GM18505 (cell line): ENCODE results near the gene ARHGEF4.

Experiments used
- ATAC-seq: cut with Tn5 transposase; IDR thresholded peaks from one replicate; pipeline ENCODE4 v1.9.1; 2021; ENCODE audit not compliant: unreplicated experiment
- POLR2A ChIP-seq: IDR thresholded peaks from 4 replicates; pipeline ENCODE4 v1.6.1; 2011; ENCODE audit warnings: borderline replicate concordance; ENCODE audit not compliant: insufficient read depth, insufficient read length; ENCODE audit errors: extremely low read depth

The ARHGEF4 gene

DNA sequence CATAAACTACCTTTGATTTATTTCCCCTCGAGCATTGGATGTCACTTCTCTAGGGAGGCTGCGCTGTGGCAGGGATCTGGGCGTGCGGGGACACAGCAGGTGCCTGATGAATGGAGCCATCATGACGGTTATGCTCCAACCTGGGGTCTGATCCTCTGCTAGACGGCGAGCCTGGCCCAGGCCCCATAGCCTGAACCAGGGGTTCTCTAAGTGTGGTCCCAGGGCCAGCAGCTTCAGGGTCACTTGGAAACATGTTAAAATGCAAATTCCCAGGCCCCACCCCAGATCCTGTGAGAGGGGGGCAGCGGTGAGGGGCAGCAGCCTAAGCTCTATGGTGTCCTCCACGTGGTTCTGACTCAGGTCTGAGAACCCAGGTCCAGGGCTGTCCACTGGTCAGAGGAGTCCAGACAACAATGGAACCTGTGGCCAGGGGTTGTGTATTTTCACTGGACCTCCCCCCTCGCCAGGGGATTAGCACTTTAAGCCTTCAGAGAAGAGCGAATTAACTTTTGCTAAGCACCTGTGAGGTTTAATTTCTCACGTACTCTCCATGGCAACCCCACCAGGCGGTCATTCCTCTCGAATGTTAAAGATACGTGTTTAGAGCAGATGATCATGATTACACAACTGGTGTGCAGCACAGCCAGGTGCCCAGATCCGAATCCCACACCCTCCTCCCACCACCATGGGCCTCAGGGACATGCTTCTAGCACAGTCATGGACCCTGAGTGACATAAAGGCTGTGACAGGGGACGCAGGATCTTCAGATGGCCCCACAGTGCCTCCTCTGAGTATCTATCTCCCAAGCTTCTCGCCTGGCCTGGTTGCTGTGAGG is 1.6 kb upstream of the ARHGEF4 start:
- TF ChIP-seq POLR2A, result no peak
- ATAC-seq, result no peak

DNA sequence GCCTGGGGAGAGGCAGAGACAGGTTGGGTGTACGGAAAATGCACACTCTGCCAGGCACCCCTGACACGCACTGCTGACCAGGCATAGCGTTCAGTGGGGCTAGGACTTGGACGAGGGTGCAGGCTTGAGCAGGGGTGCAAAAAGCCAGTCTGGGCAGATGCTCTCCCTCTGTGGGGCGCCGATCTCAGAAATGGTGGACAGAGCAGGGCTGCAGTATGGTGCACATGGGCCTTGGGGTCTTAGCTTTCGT is 1.0 kb upstream of the ARHGEF4 start:
- ATAC-seq, result no peak

DNA sequence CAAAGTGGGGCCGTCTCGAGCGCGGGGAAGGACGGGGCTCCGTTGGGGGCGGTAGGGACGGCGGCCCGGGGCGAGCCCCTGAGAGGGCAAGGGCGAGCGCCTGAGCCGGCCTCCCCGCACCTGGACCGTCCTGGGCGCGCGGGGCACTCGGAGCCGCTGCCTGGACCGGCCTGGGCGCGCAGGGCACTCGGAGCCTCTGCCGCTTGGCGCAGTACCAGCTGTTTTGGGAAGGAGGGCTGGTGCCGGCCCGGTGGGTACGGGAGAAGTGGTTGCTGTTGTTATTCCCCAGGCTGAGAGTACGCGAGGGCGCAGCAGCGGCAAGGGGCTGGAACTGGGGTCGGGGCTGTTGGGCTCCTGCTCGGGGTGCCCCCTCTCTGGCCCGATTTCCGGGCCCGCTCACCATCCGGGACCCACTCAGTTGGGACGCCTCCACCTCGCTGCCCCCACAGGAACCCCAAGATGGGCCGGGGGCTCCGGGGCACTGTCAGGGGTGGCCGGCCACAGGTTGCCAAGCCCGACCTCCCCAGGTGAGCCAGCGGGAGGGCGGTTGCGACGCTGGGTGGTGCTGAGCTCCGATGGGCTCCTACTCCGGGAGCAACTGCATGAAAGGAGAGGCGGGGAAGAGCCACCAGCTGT is 579 bp downstream of the ARHGEF4 start:
- ATAC-seq, result no peak
- no peak for TF ChIP-seq POLR2A

More for the DNA sequence above, 1.0 kb upstream of the ARHGEF4 start:
- no peak for TF ChIP-seq POLR2A

- TF ChIP-seq POLR2A, result no peak
- no peak for ATAC-seq
Measured at GRCh38 chr2:130837811-130838565, 1.3 kb downstream of the ARHGEF4 start.

GRCh38 chr2:130839011-130839780 is 2.5 kb downstream of the ARHGEF4 start:
- ATAC-seq, result no peak
- no peak for TF ChIP-seq POLR2A

GRCh38 chr2:130840506-130840905 is 3.8 kb downstream of the ARHGEF4 start:
- TF ChIP-seq POLR2A, result no peak
- ATAC-seq, result no peak

- no peak for ATAC-seq
- no peak for TF ChIP-seq POLR2A
Measured at GRCh38 chr2:130841741-130842365, 5.1 kb downstream of the ARHGEF4 start.

- no peak for TF ChIP-seq POLR2A
- ATAC-seq, result no peak
Measured at GRCh38 chr2:130842770-130843169, 6.1 kb downstream of the ARHGEF4 start.

GRCh38 chr2:130843321-130843985 is 6.7 kb downstream of the ARHGEF4 start:
- TF ChIP-seq POLR2A, result no peak

DNA sequence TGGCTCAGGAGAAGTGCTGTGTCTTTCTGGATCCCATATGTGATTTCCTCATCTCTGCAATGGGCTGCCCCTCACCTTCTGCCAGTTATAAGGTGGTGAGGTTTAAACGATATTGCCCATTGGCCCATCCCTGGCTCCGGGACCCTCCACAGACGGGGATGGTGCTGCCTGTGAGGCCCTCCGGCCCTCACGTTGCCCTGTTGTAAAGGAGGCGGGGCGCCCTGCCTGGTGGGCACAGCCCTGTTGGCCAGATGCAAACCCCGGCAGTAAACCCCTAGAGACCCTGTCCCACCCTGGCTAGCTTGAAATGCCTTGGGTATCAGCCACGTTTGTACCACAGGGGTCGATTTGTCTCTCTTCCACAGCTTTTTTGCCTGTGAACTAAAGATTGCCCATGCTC is 7.4 kb downstream of the ARHGEF4 start:
- ATAC-seq, result no peak
- no peak for TF ChIP-seq POLR2A

More at GRCh38 chr2:130843321-130843985, 6.7 kb downstream of the ARHGEF4 start:
- ATAC-seq, result no peak

DNA sequence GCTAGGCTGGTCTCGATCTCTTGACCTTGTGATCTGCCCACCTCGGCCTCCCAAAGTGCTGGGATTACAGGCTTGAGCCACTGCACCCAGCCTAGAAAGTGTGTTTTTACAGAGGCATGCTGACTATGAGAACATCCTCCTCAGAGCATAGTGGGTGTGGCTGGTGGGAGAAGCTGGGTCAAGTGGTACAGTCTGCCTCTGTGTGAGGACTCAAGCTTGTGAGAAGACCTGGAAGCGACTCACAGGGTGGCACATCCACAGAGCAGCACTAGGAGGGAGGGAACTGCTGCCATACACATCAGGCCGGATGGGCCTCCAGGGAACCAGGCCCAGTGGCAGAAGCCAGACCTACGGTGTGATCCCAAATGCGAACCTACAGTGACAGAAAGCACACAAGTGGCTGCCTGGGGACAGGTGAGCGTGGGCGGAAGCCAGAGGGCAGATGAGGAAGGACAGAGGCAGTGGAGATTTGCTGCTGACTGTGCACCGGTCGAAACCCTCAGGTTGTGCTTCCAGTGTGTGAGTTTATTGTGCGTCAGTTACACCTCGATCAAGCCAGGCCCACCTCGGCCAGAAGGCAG is 8.9 kb downstream of the ARHGEF4 start:
- TF ChIP-seq POLR2A, result no peak
- no peak for ATAC-seq

DNA sequence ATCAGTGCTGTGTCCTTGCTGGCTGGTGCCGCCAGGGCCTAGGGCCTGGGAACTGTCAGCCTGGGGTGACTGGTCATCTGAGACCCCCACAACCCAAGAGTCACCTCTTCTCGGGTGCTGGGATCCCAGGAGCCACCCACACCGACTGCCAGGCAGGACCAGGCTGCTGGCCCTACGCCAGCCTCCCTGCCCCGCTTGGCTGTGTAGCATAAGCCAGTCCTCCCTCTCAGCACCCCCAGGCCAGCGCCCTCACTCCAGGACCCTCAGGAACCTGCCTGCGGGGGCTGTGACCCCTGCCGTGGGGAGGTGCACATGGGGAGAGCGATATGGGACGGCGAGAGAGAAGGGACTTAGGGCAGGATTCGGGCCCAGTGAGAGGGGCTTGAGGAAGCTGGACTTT is 9.5 kb downstream of the ARHGEF4 start:
- no peak for TF ChIP-seq POLR2A
- no peak for ATAC-seq

- no peak for TF ChIP-seq POLR2A
- ATAC-seq, result no peak
Measured at GRCh38 chr2:130846686-130847375, 10.1 kb downstream of the ARHGEF4 start.
